ENCODE results near the gene AK9. TPM values are rescaled to one million over a fixed set of nuclear protein-coding genes. Genes with fewer than 3 reads are reported as not detected.

The AK9 gene
- total and polyA plus RNA-seq, 9 of the 15 experiments (the other 6 are each of a cell fraction or from before 2014, with no cell fraction given), result 0.59 to 1.9 (median 1.2) TPM

- TF ChIP-seq, protein P1, sequence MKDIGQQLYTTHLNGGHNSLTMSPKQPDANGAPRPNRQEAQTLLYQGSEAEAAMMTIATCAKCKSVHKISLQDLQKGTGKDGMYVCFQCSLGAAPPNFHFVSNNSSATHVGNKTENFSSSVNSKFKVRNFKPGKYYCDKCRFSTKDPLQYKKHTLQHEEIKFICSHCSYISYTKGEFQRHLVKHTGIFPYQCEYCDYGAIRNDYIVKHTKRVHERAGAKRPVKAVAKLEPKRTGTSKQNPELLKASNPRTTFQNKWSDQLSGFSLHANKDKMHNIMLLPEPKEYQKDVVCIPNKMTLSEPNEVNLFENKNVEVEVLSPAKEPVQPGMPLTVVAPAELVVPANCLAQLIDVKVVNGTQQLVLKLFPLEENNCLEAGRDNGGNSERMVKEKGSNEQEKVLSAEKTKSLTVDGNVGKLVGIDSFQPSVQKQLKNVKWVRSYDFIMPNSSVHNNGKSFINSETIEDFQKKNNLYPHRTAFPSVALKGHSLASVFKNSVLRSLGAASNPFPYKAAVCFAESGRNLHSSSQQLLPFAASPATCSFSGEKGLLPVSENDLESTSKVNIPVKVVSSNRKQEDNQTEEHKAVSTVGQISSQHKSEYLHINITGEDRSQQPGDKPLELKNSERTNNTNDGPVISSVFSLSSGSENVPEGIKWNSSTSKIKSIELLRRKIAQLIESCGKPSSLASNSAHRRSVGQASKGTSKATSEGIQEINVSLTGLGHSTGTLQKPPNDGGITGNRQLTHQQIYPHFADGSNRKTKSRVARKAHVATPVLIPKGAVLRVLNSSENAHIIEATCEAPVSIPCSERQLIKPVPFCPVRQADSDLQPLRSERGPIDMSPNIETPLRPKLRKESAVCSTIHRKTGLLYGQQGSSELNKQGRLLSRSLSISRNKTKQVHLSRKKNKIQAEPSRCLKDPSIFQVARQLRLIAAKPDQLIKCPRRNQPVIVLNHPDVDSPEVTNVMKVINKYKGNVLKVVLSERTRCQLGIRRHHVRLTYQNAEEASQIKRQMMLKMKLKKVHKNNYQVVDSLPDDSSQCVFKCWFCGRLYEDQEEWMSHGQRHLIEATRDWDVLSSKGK (CRISPR knock-in tag; IDR thresholded peaks at IDR 0.05), result no peak
- TF ChIP-seq TBL1XR1 (IDR thresholded peaks at IDR 0.05; ENCODE audit: low read length in 2 of 2) (no peak), THRAP3 (IDR thresholded peaks at IDR 0.05; ENCODE audit: borderline replicate concordance) (no peak), NFE2L1 (tag; IDR thresholded peaks at IDR 0.05; ENCODE audit: borderline replicate concordance, low read depth) (no peak), RBM22 (IDR thresholded peaks at IDR 0.05; ENCODE audit: low read depth, low read length, poor library complexity, severe bottlenecking) (no peak), TCF3 (CRISPR knock-in tag; IDR thresholded peaks at IDR 0.05) (no peak), NFATC3 (IDR thresholded peaks at IDR 0.05) (no peak), SREBF1 (IDR thresholded peaks at IDR 0.05; ENCODE audit: borderline replicate concordance, low read depth, low read length) (no peak)
Observed at GRCh38 chr6:109446541-109446940, 244.5 kb downstream of the AK9 start (continued).

All from K562 (cell line).